Measurements from ENCODE around the gene SLC51B. TPM values are rescaled to one million over a fixed set of nuclear protein-coding genes. Genes with fewer than 3 reads are reported as not detected.
"Not testable (repeated sequence)": the region's sequence is repeated elsewhere in the genome, so short reads cannot be mapped to it uniquely, and the experiment has no call there.

Gene SLC51B
- 0.10 TPM for total RNA-seq

DNA sequence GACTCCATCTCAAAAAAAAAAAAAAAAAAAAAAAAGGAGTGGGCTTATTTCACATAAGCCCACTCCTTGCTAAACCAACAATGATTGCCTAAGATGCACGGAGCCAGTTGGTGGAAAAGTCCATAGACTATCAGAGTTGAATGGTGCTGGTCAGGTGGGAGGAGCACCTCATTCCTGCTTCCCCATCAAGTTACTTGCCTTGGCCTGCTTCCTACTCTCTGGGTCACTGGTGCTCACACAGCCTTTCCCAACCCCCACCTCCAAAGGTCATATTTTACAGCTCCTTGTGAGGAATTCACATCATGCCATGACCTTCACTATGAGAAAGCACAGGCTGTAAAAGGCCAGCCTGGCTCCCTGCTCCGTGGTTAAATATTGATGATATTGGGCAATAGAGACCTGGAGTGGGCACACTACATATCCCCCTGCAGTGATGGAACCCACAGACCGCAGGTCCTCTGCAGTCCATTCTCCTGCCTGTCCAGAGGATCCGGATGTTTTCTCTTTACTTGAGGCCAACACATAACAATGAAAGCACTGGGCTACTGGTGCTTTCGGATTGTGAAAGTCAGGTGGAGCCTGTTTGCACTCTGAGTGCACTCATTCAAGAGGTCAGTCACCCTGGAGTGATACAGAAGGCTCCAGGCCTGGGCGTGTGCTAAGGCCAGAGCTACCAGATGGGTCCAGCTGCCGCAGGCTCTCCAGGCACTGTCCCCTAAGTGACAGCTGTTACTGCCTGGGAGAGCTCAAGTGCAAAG, at the start of gene SLC51B:
SLC51B (plus strand) TSS at position 664 of the 758 bp plus-strand sequence. CDS start 4,618 bp downstream, outside the sequence.
- Histone ChIP-seq H3K9me3 (ENCODE audit: low read depth, low read length) (no peaks in the 10 kb centered on the region), H3K4me1 (ENCODE audit: insufficient read depth, low read length) (peaks cover 10% of the 10 kb centered on the region), H3K4me3 (ENCODE audit: low read length) (no peak within 1 kb of the TSS), H3K27me3 (ENCODE audit: insufficient read depth, low read length) (no peaks in the 10 kb centered on the region)

DNA sequence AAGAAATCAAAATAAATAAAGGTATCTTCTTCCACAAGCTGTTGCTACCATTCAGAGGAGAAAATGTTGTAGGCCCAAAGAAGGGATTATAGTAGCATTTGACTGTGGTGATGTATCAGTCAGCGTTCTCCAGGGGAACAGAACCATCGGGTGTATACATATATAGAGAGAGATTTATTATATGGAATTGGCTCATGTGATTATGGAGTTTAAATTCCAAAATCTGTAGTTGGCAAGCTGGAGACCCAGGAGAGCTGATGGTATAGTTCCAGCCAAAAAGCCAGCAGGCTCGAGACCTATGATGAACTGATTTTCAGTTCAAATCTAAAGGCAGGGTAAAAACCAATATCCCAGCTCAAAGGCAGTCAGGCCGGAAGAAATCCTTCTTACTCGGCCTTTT, 48.1 kb upstream of the SLC51B start:
- Histone ChIP-seq H3K4me1 (ENCODE audit: insufficient read depth, low read length) (no peaks in the 10 kb centered on the region), H3K9me3 (ENCODE audit: low read depth, low read length) (no peaks in the 10 kb centered on the region), H3K4me3 (ENCODE audit: low read length) (no peak overlapping the region), H3K27me3 (ENCODE audit: insufficient read depth, low read length) (no peaks in the 10 kb centered on the region)

DNA sequence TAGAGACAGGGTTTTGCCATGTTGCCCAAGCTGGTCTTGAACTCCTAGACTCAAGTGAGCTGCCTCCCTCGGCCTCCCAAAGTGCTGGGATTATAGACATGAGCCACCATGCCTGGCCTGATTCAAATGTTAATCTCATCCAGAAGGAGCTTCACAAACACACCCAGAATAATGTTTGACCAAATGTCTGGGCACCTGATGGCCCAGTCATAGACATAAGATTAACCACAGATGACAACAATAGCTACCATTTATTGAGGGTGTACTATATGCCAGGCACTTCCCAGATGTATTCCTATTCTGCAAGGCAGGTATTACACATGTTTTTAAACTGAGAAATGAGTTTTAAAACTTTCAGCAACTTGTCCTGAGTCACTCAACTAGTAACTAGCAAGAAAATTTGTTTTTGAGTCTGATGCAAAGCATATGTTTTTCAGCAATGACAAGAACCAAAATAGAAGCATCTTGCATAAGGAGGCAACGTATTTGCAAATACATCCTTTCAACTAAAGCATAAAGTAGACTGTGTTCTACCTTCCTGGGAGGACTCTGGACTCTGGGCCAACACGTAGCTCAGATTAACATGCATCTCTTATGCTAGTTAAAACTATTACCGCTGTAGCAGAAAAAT, 47.3 kb upstream of the SLC51B start:
- Histone ChIP-seq H3K4me3 (ENCODE audit: low read length) (no peak overlapping the region), H3K4me1 (ENCODE audit: insufficient read depth, low read length) (no peaks in the 10 kb centered on the region), H3K9me3 (ENCODE audit: low read depth, low read length) (no peaks in the 10 kb centered on the region), H3K27me3 (ENCODE audit: insufficient read depth, low read length) (no peaks in the 10 kb centered on the region)

DNA sequence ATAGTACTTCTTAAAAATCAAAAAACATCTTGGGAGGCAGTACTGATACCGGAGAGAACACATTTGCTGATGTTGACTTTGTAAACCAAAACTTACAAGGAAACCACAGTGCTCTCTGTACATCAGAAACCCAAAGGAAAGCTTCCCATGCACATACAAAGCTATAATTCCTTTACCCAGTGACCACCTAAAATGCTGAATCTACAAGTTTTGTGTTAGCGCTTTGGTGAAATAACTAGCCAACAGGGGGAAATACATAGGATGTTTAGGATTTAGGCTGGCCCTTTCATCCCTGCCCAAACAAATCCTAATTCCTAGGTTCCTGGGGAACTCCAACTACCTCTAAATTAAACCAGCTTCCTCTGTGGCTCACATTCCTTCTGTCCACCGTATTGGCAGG, 40.2 kb upstream of the SLC51B start:
- H3K4me1 ChIP-seq (ENCODE audit: insufficient read depth, low read length), result no peaks in the 10 kb centered on the region
- no peaks in the 10 kb centered on the region for H3K27me3 ChIP-seq (ENCODE audit: insufficient read depth, low read length)
- H3K4me3 ChIP-seq (ENCODE audit: low read length), result no peak overlapping the region
- H3K9me3 ChIP-seq (ENCODE audit: low read depth, low read length), result no peaks in the 10 kb centered on the region

GRCh38 chr15:65006876-65007275, 38.3 kb upstream of the SLC51B start:
- Histone ChIP-seq H3K4me3 (ENCODE audit: low read length) (no peak overlapping the region), H3K9me3 (ENCODE audit: low read depth, low read length) (no peaks in the 10 kb centered on the region), H3K27me3 (ENCODE audit: insufficient read depth, low read length) (no peaks in the 10 kb centered on the region), H3K4me1 (ENCODE audit: insufficient read depth, low read length) (peaks cover 5% of the 10 kb centered on the region)

GRCh38 chr15:65008983-65009382, 36.2 kb upstream of the SLC51B start:
- Histone ChIP-seq H3K4me1 (ENCODE audit: insufficient read depth, low read length) (peaks cover 5% of the 10 kb centered on the region), H3K27me3 (ENCODE audit: insufficient read depth, low read length) (no peaks in the 10 kb centered on the region), H3K4me3 (ENCODE audit: low read length) (no peak overlapping the region)

DNA sequence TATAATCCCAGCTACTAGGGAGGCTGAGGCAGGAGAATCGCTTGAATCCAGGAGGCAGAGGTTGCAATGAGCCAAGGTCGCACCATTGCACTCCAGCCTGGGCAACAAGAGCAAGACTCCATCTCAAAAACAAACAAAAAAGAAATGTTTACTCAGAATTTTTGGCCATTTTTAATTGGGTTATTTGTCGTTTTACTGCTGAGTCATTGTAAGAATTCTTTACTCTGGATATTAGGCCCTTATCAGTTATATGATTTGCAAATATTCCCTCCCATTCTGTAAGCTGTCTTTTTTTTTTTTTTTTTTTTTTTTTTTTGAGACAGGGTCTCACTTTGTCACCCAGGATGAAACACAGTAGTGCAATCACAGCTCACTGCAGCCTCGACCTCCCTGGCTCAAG, 34.0 kb upstream of the SLC51B start:
- not testable (repeated sequence) for H3K9me3 ChIP-seq (ENCODE audit: low read depth, low read length); H3K4me1 ChIP-seq (ENCODE audit: insufficient read depth, low read length); H3K27me3 ChIP-seq (ENCODE audit: insufficient read depth, low read length); H3K4me3 ChIP-seq (ENCODE audit: low read length)

More at GRCh38 chr15:65008983-65009382, 36.2 kb upstream of the SLC51B start:
- no peaks in the 10 kb centered on the region for H3K9me3 ChIP-seq (ENCODE audit: low read depth, low read length)

GRCh38 chr15:65020419-65020818, 24.8 kb upstream of the SLC51B start:
- Histone ChIP-seq H3K4me1 (ENCODE audit: insufficient read depth, low read length) (no peaks in the 10 kb centered on the region), H3K4me3 (ENCODE audit: low read length) (no peak overlapping the region), H3K27me3 (ENCODE audit: insufficient read depth, low read length) (no peaks in the 10 kb centered on the region), H3K9me3 (ENCODE audit: low read depth, low read length) (no peaks in the 10 kb centered on the region)

- no peaks in the 10 kb centered on the region for H3K9me3 ChIP-seq (ENCODE audit: low read depth, low read length)
- H3K4me3 ChIP-seq (ENCODE audit: low read length), result no peak overlapping the region
- H3K27me3 ChIP-seq (ENCODE audit: insufficient read depth, low read length), result no peaks in the 10 kb centered on the region
- no peaks in the 10 kb centered on the region for H3K4me1 ChIP-seq (ENCODE audit: insufficient read depth, low read length)
These were observed 23.7 kb upstream of the SLC51B start for GRCh38 chr15:65021488-65021887.

DNA sequence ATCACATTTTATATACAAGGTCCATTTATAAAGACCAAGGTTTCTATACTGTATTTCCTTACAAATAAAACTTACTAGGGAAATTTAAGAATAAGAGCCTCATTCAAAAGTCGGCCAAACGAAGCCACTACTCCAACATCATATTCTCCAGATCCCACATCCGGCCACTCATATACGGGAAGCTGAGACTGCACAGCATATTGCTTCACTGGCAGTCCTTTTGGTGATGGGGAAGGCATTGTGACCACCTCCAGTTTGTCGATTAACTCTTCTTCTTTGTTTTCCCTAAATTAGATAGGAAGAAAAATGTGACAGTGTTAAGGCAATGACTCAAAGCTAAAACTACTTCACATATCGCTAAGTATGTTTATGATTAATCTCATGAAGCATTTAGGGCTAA, 18.4 kb upstream of the SLC51B start:
- H3K9me3 ChIP-seq (ENCODE audit: low read depth, low read length), result no peaks in the 10 kb centered on the region
- no peak overlapping the region for H3K4me3 ChIP-seq (ENCODE audit: low read length)
- no peaks in the 10 kb centered on the region for H3K27me3 ChIP-seq (ENCODE audit: insufficient read depth, low read length)
- peaks cover 22% of the 10 kb centered on the region for H3K4me1 ChIP-seq (ENCODE audit: insufficient read depth, low read length)

DNA sequence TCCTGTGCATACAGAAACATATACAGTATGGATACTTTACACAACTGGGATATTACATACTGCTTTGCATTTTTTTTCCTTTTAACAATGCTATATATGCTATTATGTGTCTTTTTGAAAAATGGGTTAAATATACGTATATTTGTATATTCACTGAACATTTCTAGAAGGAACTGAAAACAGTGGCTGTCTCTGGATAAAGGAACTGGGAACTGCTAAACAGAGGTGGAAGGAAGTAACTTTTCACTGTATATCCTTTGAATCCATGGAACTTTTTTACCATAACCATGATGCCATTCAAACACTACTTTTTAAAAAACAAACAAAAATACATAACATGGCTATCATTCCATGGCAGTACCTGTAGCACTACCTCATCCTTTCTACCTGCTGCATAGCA, 17.6 kb upstream of the SLC51B start:
- Histone ChIP-seq H3K27me3 (ENCODE audit: insufficient read depth, low read length) (peaks cover 2% of the 10 kb centered on the region), H3K4me3 (ENCODE audit: low read length) (no peak overlapping the region), H3K4me1 (ENCODE audit: insufficient read depth, low read length) (peaks cover 22% of the 10 kb centered on the region), H3K9me3 (ENCODE audit: low read depth, low read length) (no peaks in the 10 kb centered on the region)

- peak overlapping the region; percentile 87 for H3K4me3 ChIP-seq (ENCODE audit: low read length)
- H3K27me3 ChIP-seq (ENCODE audit: insufficient read depth, low read length), result peaks cover 2% of the 10 kb centered on the region
- H3K9me3 ChIP-seq (ENCODE audit: low read depth, low read length), result no peaks in the 10 kb centered on the region
- peaks cover 28% of the 10 kb centered on the region for H3K4me1 ChIP-seq (ENCODE audit: insufficient read depth, low read length)
These were observed 16.8 kb upstream of the SLC51B start for GRCh38 chr15:65028338-65028737.

- no peaks in the 10 kb centered on the region for H3K9me3 ChIP-seq (ENCODE audit: low read depth, low read length)
- H3K27me3 ChIP-seq (ENCODE audit: insufficient read depth, low read length), result peaks cover 2% of the 10 kb centered on the region
- peaks cover 33% of the 10 kb centered on the region for H3K4me1 ChIP-seq (ENCODE audit: insufficient read depth, low read length)
- peak within 1 kb of the TSS; percentile 87 for H3K4me3 ChIP-seq (ENCODE audit: low read length)
These were observed 16.1 kb upstream of the SLC51B start, which contains the start of gene MTFMT for GRCh38 chr15:65028921-65029735. Gene MTFMT, minus strand, starts transcription at chr15:65029639. Its CDS starts 26 bp downstream, at chr15:65029613.

DNA sequence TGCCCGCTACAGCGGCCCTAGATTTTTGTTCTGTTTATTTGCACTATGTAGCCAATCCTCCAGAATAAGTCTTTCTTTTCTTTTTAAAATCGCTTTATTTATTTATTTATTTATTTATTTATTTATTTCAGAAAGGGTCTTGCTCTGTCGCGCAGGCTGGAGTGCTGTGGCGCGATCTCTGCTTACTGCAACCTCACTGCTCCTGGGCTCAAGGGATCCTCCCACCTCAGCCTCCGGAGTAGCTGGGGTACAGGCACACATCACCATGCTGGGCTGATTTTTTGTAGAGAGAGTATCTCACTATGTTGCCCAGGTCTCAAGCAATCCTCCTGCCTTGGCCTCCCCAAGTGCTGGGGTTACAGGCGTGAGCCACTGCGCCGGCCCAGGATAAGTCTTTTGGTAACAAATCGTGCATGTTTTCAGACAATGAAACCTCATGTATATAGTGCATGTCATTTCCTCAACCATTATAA, 15.4 kb upstream of the SLC51B start:
- peaks cover 33% of the 10 kb centered on the region for H3K4me1 ChIP-seq (ENCODE audit: insufficient read depth, low read length)

More for the DNA sequence above, 15.4 kb upstream of the SLC51B start:
- no peaks in the 10 kb centered on the region for H3K9me3 ChIP-seq (ENCODE audit: low read depth, low read length)
- H3K4me3 ChIP-seq (ENCODE audit: low read length), result peak overlapping the region; percentile 87
- peaks cover 2% of the 10 kb centered on the region for H3K27me3 ChIP-seq (ENCODE audit: insufficient read depth, low read length)
